GM13976 (cell line): Measurements from ENCODE around the gene TMEM45A.

Experiments used
- DNase-seq: peaks from one replicate; pipeline ENCODE4 v3.0.0; 2012; ENCODE audit warnings: low spot score
- CTCF ChIP-seq: IDR thresholded peaks from 2 replicates; pipeline ENCODE4 v1.5.1; 2012; ENCODE audit warnings: borderline replicate concordance, mild to moderate bottlenecking; ENCODE audit not compliant: insufficient read depth; ENCODE audit errors: extremely low read depth, missing control alignments, control extremely low read depth
- in situ Hi-C: fragments of 300-500 bp; cut with MboI; formaldehyde crosslinking; loops from one replicate; pipeline ENCODE4 v1.12.0; 2022; ENCODE audit warnings: low sequenced_read_pairs, mixed read lengths, inconsistent platforms; ENCODE audit not compliant: unreplicated experiment

TMEM45A gene

GRCh38 chr3:100603469-100603868, 111.0 kb downstream of the TMEM45A start:
- no peak for TF ChIP-seq CTCF
- in situ Hi-C loops, result no loop called here
- DNase-seq, result peak; percentile 29

- in situ Hi-C loops, result no loop called here
- TF ChIP-seq CTCF, result no peak
- no peak for DNase-seq
Measured at GRCh38 chr3:100605358-100605757, 112.9 kb downstream of the TMEM45A start.

GRCh38 chr3:100606894-100607512, 114.6 kb downstream of the TMEM45A start:
- no peak for DNase-seq
- in situ Hi-C loops, result no loop called here
- TF ChIP-seq CTCF, result no peak

- DNase-seq, result no peak
- no peak for TF ChIP-seq CTCF
- in situ Hi-C loops, result no loop called here
Measured at GRCh38 chr3:100609305-100609704, 116.9 kb downstream of the TMEM45A start, which contains the start of gene ADGRG7. Gene ADGRG7, plus strand, starts transcription at chr3:100609601. Its CDS starts 256 bp downstream, at chr3:100609857.

GRCh38 chr3:100609963-100610362, 117.5 kb downstream of the TMEM45A start:
- in situ Hi-C loops, result no loop called here
- no peak for TF ChIP-seq CTCF
- no peak for DNase-seq

- no peak for DNase-seq
- in situ Hi-C loops, result no loop called here
- TF ChIP-seq CTCF, result no peak
Measured at GRCh38 chr3:100611221-100611620, 118.8 kb downstream of the TMEM45A start.
